GM10248 (cell line): ENCODE measurements around the gene LRRN3.

Experiments used
- CTCF ChIA-PET: fragments of 300-600 bp; sonication (Branson Sonifier 250); formaldehyde crosslinking; extraction: SDS; loops from one replicate; lab custom pipeline; 2021; ENCODE audit warnings: antibody characterized with exemption; lab: Yijun Ruan, JAX
- POLR2A ChIA-PET: fragments of 350-650 bp; sonication (Branson Sonifier 250); formaldehyde crosslinking; extraction: SDS; loops from one replicate; lab custom pipeline; 2020; ENCODE audit warnings: antibody characterized with exemption; lab: Yijun Ruan, JAX
- DNase-seq: peaks from one replicate; pipeline ENCODE4 v3.0.0; 2012; ENCODE audit errors: extremely low spot score
- CTCF ChIP-seq: IDR thresholded peaks from 2 replicates; pipeline ENCODE4 v1.5.1; 2012; ENCODE audit warnings: mild to moderate bottlenecking, low read depth; ENCODE audit errors: extremely low read depth, missing control alignments, control extremely low read depth

LRRN3 gene

GRCh38 chr7:111074071-111074747 lies 16.7 kb upstream of the LRRN3 start:
- peak; percentile 14 for DNase-seq
- POLR2A ChIA-PET: no interaction called here
- TF ChIP-seq CTCF: no peak
- CTCF ChIA-PET: interaction anchor here (0.7 kb wide), 1 partner anchor 8 kb away, joined by 3 read pairs; no protein-coding TSS in a partner anchor

- TF ChIP-seq CTCF: no peak
- ChIA-PET CTCF (interaction anchor here (0.7 kb wide), 1 partner anchor 8 kb away, joined by 3 read pairs; no protein-coding TSS in a partner anchor), POLR2A (no interaction called here)
- no peak for DNase-seq
Measured at GRCh38 chr7:111074748-111075146, 16.2 kb upstream of the LRRN3 start.

- POLR2A ChIA-PET: no interaction called here
- no peak for DNase-seq
- CTCF ChIA-PET: interaction anchor here (0.8 to 1.2 kb wide), 3 partner anchors 11 to 79 kb away, joined by 3 read pairs; no protein-coding TSS in a partner anchor
- no peak for TF ChIP-seq CTCF
Measured at GRCh38 chr7:111075498-111075897, 15.4 kb upstream of the LRRN3 start.

- no peak for TF ChIP-seq CTCF
- DNase-seq: no peak
- ChIA-PET POLR2A (no interaction called here), CTCF (interaction anchor here (0.8 to 1.5 kb wide), 4 partner anchors 10 to 80 kb away, joined by 3 to 5 read pairs (median 3); no protein-coding TSS in a partner anchor)
Measured at GRCh38 chr7:111076205-111076604, 14.7 kb upstream of the LRRN3 start.

- TF ChIP-seq CTCF: no peak
- POLR2A ChIA-PET: no interaction called here
- CTCF ChIA-PET: interaction anchor here (1.5 kb wide), 1 partner anchor 46 kb away, joined by 5 read pairs; no protein-coding TSS in a partner anchor
- DNase-seq: no peak
Measured at GRCh38 chr7:111077001-111077400, 13.9 kb upstream of the LRRN3 start.

- CTCF ChIA-PET: interaction anchor here (2.1 kb wide), 1 partner anchor 19 kb away, joined by 6 read pairs; no protein-coding TSS in a partner anchor
- POLR2A ChIA-PET: no interaction called here
- DNase-seq: no peak
- TF ChIP-seq CTCF: no peak
Measured at GRCh38 chr7:111080495-111081105, 10.3 kb upstream of the LRRN3 start.
